Parathyroid adenoma (tissue), 2 donors: ENCODE data around the gene YBEY.

Experiments
- H2AFZ ChIP-seq: fragments of 300-600 bp; sonication (generic); one replicate; pipeline ENCODE4 v1.7.0; 2017; ENCODE audit warnings: antibody characterized with exemption, mild to moderate bottlenecking
- H3K27ac ChIP-seq: fragments of 300-600 bp; sonication (generic); one replicate; pipeline ENCODE4 v1.7.0; 2017
- H3K27me3 ChIP-seq: fragments of 300-600 bp; sonication (generic); one replicate; pipeline ENCODE4 v1.7.0; 2017; ENCODE audit warnings: low read length; ENCODE audit not compliant: control insufficient read depth, insufficient read depth
- H3K36me3 ChIP-seq: fragments of 300-600 bp; sonication (generic); one replicate; pipeline ENCODE4 v1.7.0; 2017; ENCODE audit warnings: low read length; ENCODE audit not compliant: control insufficient read depth, insufficient read depth
- H3K4me1 ChIP-seq: fragments of 300-600 bp; sonication (generic); one replicate; pipeline ENCODE4 v1.7.0; 2017; ENCODE audit warnings: control low read depth
- H3K4me2 ChIP-seq: fragments of 300-600 bp; sonication (generic); one replicate; pipeline ENCODE4 v1.7.0; 2017; ENCODE audit warnings: low read length
- H3K4me3 ChIP-seq: fragments of 300-600 bp; sonication (generic); one replicate; pipeline ENCODE4 v1.7.0; 2017; ENCODE audit warnings: low read depth, low read length
- H3K79me2 ChIP-seq: fragments of 300-600 bp; sonication (generic); one replicate; pipeline ENCODE4 v1.7.0; 2017; ENCODE audit warnings: control low read depth
- H3K9ac ChIP-seq: fragments of 300-600 bp; sonication (generic); one replicate; pipeline ENCODE4 v1.7.0; 2017; ENCODE audit warnings: mild to moderate bottlenecking
- H3K9me3 ChIP-seq: fragments of 300-600 bp; sonication (generic); one replicate; pipeline ENCODE4 v1.7.0; 2017; ENCODE audit warnings: low read length; ENCODE audit not compliant: control insufficient read depth
- CTCF ChIP-seq: fragments of 300-600 bp; sonication (generic); IDR thresholded peaks from one replicate; pipeline ENCODE4 v1.7.0; 2017; ENCODE audit warnings: antibody characterized with exemption, mild to moderate bottlenecking
- donor health status: primary hyperparathyroidism.

YBEY gene

DNA sequence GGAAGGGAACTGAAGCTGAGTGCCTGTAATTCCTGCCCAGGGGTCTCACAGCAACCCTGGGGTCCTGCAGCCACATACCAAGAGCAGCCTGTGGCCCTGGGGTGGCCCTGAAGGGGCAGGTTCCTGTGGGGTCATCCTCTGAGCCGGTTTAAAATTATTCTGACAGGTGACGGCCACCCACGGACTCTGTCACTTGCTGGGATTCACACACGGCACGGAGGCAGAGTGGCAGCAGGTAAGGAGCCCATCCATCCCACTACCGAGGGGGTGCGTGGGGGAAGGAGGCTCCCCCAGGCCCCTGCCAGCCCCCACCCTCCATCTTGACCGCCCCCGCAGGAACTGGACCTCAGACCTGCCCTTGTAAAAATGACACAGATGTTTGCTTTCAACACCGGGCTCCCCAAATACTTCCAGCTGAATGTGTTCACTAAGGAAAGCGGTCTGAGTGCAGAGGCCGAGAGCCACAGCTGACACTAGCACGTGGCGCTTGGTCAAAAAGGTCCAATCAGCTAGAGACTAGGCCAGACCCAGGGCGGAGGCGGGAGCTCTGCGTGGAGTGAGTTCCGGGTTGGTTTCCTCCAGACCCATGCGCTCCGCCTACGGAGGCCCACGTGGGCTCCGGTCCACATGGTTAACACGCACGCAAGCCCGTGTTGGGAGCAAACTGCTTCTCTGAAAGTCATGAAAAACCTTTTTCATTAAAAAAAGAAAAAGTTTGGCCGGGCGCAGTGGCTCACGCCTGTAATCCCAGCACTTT lies 10.0 kb downstream of the YBEY start:
- H3K4me2 ChIP-seq = no peak overlapping the region
- H3K9me3 ChIP-seq = no peaks in the 10 kb centered on the region
- H3K27me3 ChIP-seq = no peaks in the 10 kb centered on the region
- no peak for TF ChIP-seq CTCF
- H3K27ac ChIP-seq = no peak overlapping the region
- H2AFZ ChIP-seq = no peak overlapping the region
- no peaks in the 10 kb centered on the region for H3K4me1 ChIP-seq
- H3K79me2 ChIP-seq = no peaks in the 10 kb centered on the region
- no peak overlapping the region for H3K4me3 ChIP-seq
- H3K9ac ChIP-seq = no peak overlapping the region
- no peaks in the 10 kb centered on the region for H3K36me3 ChIP-seq

DNA sequence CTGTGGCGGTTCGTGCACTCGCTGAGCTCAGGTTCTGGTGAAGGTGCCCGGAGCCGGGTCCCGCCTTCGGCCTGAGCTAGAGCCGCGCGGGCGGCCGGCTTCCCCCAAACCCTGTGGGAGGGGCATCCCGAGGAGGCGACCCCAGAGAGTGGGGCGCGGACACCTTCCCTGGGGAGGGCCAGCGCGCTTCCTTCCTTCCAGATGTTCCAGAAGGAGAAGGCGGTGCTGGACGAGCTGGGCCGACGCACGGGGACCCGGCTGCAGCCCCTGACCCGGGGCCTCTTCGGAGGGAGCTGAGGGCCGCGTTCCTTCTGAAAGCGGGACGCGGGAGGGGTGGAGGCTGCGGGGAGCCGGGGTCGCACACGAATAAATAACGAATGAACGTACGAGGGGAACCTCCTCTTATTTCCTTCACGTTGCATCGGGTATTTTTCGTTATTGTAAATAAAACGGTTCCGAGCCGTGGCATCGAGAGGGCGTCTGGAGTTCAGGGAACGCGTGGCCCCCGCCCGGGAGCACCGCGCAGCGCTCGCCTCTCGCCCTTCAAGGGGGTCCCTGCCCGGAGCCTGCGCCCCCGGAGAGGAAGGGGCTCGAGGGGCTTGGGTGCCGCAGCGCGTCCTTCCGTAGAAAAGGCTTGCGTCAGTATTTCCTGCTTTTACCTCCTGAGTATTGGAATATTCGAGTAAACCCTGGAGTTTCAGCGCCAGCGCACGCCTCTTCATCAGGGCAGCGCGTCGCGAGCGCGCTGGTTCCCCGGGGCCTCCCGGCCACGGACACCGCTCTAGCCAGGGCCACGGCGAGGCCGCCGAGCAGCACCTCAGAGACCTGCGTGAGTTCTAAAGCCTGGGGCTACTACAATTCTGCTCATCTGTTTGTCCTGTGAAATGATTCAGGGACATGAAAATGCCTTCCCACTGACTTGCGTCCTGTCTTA lies 11.5 kb downstream of the YBEY start:
- Histone ChIP-seq H3K9me3 (no peaks in the 10 kb centered on the region), H2AFZ (peak overlapping the region; percentile 42), H3K36me3 (no peaks in the 10 kb centered on the region), H3K4me1 (no peaks in the 10 kb centered on the region), H3K27me3 (no peaks in the 10 kb centered on the region), H3K4me3 (no peak overlapping the region), H3K9ac (no peak overlapping the region), H3K27ac (peak overlapping the region; percentile 4), H3K4me2 (peak overlapping the region; percentile 42), H3K79me2 (no peaks in the 10 kb centered on the region)
- TF ChIP-seq CTCF = no peak

- no peak overlapping the region for H2AFZ ChIP-seq
- no peak overlapping the region for H3K4me3 ChIP-seq
These were observed 13.0 kb downstream of the YBEY start for GRCh38 chr21:46299167-46299566.

DNA sequence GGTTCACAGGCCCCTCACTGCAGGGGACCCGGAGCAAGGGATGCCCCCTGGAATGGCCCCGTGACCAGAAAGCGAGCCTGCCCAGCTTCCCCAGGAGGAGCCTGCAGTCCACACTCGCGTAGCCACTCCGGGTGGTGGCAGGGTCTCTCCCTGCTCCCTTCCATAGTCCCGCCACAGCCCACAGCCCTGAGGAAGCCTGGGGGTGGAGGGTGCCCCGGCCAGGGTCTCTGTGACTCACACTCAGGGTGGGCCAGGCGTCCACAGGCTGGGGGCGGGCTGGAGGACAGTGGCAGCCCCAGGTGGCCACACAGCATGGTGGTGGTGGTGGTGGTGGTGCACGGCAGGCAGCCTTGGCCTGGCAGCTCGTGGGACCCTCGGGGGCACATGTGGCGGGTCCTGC lies 15.6 kb downstream of the YBEY start:
- Histone ChIP-seq H3K36me3 (no peaks in the 10 kb centered on the region), H3K9ac (no peak overlapping the region), H3K4me3 (no peak overlapping the region), H3K4me2 (no peak overlapping the region), H2AFZ (no peak overlapping the region), H3K27ac (no peak overlapping the region), H3K79me2 (no peaks in the 10 kb centered on the region), H3K4me1 (no peaks in the 10 kb centered on the region), H3K9me3 (no peaks in the 10 kb centered on the region), H3K27me3 (no peaks in the 10 kb centered on the region)
- no peak for TF ChIP-seq CTCF

More at GRCh38 chr21:46299167-46299566, 13.0 kb downstream of the YBEY start:
- no peak for TF ChIP-seq CTCF
- H3K27ac ChIP-seq = no peak overlapping the region
- H3K27me3 ChIP-seq = no peaks in the 10 kb centered on the region
- H3K4me1 ChIP-seq = no peaks in the 10 kb centered on the region
- no peak overlapping the region for H3K9ac ChIP-seq
- no peaks in the 10 kb centered on the region for H3K36me3 ChIP-seq
- H3K9me3 ChIP-seq = no peaks in the 10 kb centered on the region
- no peak overlapping the region for H3K4me2 ChIP-seq
- no peaks in the 10 kb centered on the region for H3K79me2 ChIP-seq
